SK-N-MC (cell line): ENCODE data around the gene AASS.

Source experiments
- EZH2 ChIP-seq: fragments of 200-600 bp; sonication (generic); IDR thresholded peaks from one replicate; pipeline ENCODE4 v1.6.1; 2017; ENCODE audit warnings: antibody characterized with exemption
- FOXP2 ChIP-seq: optimal IDR thresholded peaks from 2 replicates; pipeline ENCODE3; 2011; ENCODE audit warnings: mild to moderate bottlenecking, moderate library complexity; ENCODE audit not compliant: insufficient read depth; ENCODE audit errors: extremely low read length, control extremely low read depth
- POLR2AphosphoS5 ChIP-seq: IDR thresholded peaks from 2 replicates; pipeline ENCODE4 v1.6.1; 2012; ENCODE audit warnings: mild to moderate bottlenecking, low read depth, low read length, borderline replicate concordance

GRCh38 chr7:122135275-122135674 lies 8.8 kb downstream of the AASS start:
- TF ChIP-seq EZH2 (no peak), POLR2AphosphoS5 (no peak), FOXP2 (no peak)
